GM23248 (cell line): Measurements from ENCODE around the gene CFAP100.

Experiments
- EZH2 ChIP-seq: fragments of 200-600 bp; sonication (generic); IDR thresholded peaks from 2 replicates; pipeline ENCODE4 v1.6.1; 2018; ENCODE audit warnings: antibody characterized with exemption, mild to moderate bottlenecking; ENCODE audit not compliant: insufficient read depth, poor library complexity, severe bottlenecking
- EZH2phosphoT487 ChIP-seq: fragments of 200-600 bp; sonication (generic); IDR thresholded peaks from 2 replicates; pipeline ENCODE4 v1.6.1; 2018; ENCODE audit warnings: antibody characterized with exemption, moderate library complexity, mild to moderate bottlenecking, low read depth; ENCODE audit not compliant: insufficient read depth

DNA sequence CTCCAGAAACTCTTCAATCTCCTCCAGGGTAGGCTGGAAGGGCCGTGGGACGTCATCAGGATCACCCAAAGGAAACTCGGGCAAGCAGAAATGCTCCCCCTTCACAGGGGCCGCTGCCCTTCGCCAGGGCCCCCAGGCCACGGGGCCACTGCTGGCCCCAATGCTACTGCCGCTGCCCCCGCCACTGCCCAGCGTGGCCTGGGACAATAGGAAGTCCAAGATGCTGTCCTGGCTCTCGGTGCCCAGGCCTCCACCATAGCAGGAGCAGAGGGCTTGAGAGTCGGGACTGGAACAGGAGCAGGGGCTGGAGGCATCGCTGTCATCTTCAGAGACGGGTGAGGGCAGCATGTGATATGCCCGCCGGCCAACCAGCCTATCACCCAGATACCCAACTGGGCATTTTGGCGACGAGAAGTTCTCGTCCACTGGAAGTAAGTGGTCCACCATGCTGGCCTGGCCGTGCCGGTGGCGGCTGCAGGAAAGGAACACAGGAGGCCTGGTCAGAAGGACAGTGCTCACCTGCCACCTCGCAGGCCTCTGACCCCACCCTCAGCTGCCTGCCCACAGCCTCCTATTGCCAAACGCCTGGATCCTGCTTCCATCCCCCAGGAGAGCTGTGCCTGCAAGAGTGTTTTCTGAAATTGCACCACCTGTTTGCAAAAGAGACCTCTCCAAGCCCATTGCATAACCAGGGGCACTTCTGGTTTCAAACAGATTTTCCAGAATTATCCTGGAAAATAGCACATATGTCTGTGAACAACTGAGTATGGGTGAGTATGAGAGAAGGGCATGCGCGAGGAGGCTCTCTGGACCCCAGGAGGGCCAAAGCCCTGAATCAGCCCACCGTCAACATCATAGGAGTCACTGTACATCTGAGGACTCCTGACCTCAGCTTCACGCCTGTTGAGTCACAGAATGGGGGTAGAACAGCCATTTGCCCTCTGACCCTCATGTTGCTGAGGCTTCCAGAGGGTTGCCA is 41.9 kb upstream of the CFAP100 start:
- TF ChIP-seq EZH2 (no peak), EZH2phosphoT487 (no peak)
